Measurements from ENCODE around the gene FRMPD4.

DNA sequence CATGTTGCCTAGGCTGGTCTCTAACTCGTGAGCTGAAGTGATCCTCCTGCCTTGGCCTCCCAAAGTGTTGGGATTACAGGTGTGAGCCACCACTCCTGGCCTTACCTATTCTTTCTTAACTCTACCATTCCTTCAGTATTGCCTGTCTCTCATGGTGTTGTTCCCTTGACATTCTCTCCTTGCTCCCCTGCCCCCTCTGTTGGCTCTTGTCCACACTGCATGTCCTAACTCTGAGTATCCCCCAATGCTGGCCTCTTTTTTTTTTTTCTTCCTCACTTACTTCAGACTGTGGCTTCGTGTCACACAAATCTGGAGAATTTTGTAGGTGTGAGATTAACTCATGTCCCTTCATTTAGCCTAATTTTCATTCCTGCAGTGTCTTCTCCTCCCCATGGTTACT lies 22.9 kb upstream of the FRMPD4 start:
- TF ChIP-seq CTCF (conservative IDR thresholded peaks at IDR 0.05) (0 out of 2 replicates have a peak, but pooled peaks have one; percentile 4), ZFX (IDR thresholded peaks at IDR 0.05) (no peak)
